D721Med (cell line): ENCODE data around the gene POGZ.
A peak's percentile ranks its signal among the peaks of the same experiment; 100 is the strongest.

Experiments
- DNase-seq: peaks from one replicate; pipeline ENCODE4 v3.0.0; 2011; ENCODE audit warnings: low spot score; ENCODE audit not compliant: insufficient read length
- FAIRE-seq: peaks from 2 replicates; lab custom pipeline; 2011; peaks lifted over from hg19 to GRCh38; lab: Jason Lieb, UNC
- CTCF ChIP-seq: IDR thresholded peaks from 2 replicates; pipeline ENCODE4 v1.5.1; 2012; ENCODE audit warnings: mild to moderate bottlenecking, control low read depth; ENCODE audit not compliant: insufficient read depth; ENCODE audit errors: missing control alignments

Gene POGZ

GRCh38 chr1:151419819-151420218 is 39.5 kb downstream of the POGZ start:
- FAIRE-seq (no peak), DNase-seq (no peak)
- no peak for TF ChIP-seq CTCF

DNA sequence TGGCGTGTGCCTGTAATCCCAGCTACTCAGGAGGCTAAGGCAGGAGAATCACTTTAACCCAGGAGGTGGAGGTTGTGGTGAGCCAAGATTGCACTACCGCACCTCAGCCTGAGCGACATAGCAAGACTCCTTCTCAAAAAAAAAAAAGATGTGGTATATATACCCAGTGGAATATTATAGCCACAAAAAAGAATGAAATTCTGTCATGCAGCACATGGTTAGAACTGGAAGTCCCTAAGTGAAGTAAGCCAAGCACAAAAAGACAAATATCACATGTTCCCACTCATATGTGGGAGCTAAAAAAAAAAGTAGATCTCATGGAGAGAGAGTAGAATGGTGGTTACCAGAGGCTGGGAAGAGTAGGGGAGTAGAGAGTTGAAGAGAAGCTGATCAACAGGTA is 41.2 kb downstream of the POGZ start:
- no peak for DNase-seq
- no peak for TF ChIP-seq CTCF
- FAIRE-seq, result no peak

- no peak for FAIRE-seq
- no peak for TF ChIP-seq CTCF
- no peak for DNase-seq
Measured at GRCh38 chr1:151416231-151416630, 43.1 kb downstream of the POGZ start.

- peak; percentile 64 for FAIRE-seq
- no peak for TF ChIP-seq CTCF
Measured at GRCh38 chr1:151411884-151412283, 47.4 kb downstream of the POGZ start.

DNA sequence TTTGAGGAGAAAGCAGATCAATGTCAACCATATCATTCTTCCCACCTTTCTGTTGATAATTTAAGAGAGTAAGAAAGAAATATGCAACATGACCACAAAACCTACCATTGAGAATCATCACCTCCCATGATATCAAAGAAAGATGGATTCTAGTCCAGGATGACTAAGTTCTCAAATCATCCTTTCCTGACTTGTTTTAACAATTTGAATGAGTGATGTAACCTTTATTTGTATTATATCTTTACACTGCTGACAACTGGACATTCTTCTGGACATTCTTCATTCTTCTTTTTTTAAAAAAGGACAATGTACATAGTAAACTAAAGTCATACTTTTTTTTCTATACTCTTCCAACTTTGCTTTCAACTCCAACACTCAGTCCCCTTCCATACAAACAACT is 50.4 kb downstream of the POGZ start:
- no peak for DNase-seq
- TF ChIP-seq CTCF, result no peak
- no peak for FAIRE-seq

More at GRCh38 chr1:151411884-151412283, 47.4 kb downstream of the POGZ start:
- DNase-seq, result no peak

DNA sequence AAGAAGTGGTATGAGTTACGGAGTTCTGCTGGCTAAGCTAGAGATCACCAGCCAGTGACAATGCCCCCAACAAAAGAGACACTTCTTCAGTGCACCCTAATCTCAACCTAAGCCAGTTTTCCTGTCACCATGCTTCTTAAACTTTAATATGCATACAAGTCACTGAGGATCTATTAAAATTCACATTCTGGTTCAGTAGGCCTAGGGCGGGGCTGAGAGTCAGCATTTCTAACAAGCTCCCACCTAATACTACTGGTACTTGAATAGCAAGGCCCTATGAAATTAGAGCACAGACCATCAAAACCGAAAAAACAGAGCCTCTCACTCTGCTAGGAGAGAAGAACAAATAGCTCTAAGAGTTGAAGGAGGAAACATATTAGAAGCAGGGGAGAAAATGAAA is 52.0 kb downstream of the POGZ start:
- no peak for TF ChIP-seq CTCF
- no peak for DNase-seq

GRCh38 chr1:151406176-151406575 is 53.1 kb downstream of the POGZ start:
- TF ChIP-seq CTCF, result no peak
- DNase-seq, result no peak
- no peak for FAIRE-seq

More for the DNA sequence above, 52.0 kb downstream of the POGZ start:
- no peak for FAIRE-seq
